HCT116 (cell line): Measurements from ENCODE around the gene LRRFIP1. TPM values are rescaled to one million over a fixed set of nuclear protein-coding genes. Genes with fewer than 3 reads are reported as not detected.

Source experiments
- ATAC-seq: fragments of 200-7000 bp; cut with Tn5 transposase; 2 replicates; pipeline ENCODE4 v1.9.1; 2020; ENCODE audit warnings: mild to moderate bottlenecking, moderate library complexity
- BruUV-seq: library from RNA; stranded (reverse); fragments of 400-500 nt; replicated peaks from 2 replicates; lab custom pipeline; 2021; lab: Mats Ljungman, UMichigan
- CTCF ChIA-PET: fragments of 300-600 bp; sonication (Branson Sonifier 250); formaldehyde crosslinking; loops from one replicate; lab custom pipeline; 2021; ENCODE audit warnings: antibody characterized with exemption; lab: Charles Lee
- POLR2A ChIA-PET: fragments of 300-600, 350-600 bp; sonication (Branson Sonifier 250); formaldehyde crosslinking; loops from one replicate; lab custom pipeline; 2021; ENCODE audit warnings: antibody characterized with exemption; lab: Charles Lee
- RAD21 ChIA-PET, 2 experiments: fragments of 300-600 bp; sonication (Branson Sonifier 250); formaldehyde crosslinking; loops; one replicate each; lab custom pipeline; 2023; ENCODE audit warnings: low total read pairs in 2 of 2; ENCODE audit not compliant: uncharacterized antibody in 2 of 2, unreplicated experiment in 2 of 2, low non-redundant PET in 1 of 2; lab: Charles Lee
- DNase-seq: peaks from one replicate; pipeline ENCODE4 v3.0.0-alpha.2; 2010; ENCODE audit warnings: low read depth, low spot score
- H2AFZ ChIP-seq: fragments of 200-600 bp; shearing (Covaris generic), sonication (generic); 2 replicates; pipeline ENCODE4 v1.6.1; 2017; ENCODE audit warnings: low read depth, mixed run types, mixed read lengths, antibody characterized with exemption, low read length; ENCODE audit not compliant: poor library complexity, severe bottlenecking
- H3K27ac ChIP-seq: 2 replicates; pipeline ENCODE4 v1.5.1; 2012; ENCODE audit warnings: low read depth, low read length
- H3K27me3 ChIP-seq: fragments of 200-600 bp; sonication (generic); 2 replicates; pipeline ENCODE4 v1.6.1; 2016; ENCODE audit warnings: mixed run types, low read length, mixed read lengths; ENCODE audit not compliant: insufficient read depth
- H3K36me3 ChIP-seq, 2 experiments: fragments of 200-500 bp in 1 of 2; fragments of 200-600 bp in 1 of 2; sonication (Bioruptor generic) in 1 of 2; sonication (generic) in 1 of 2; 2 replicates each; pipeline versions ENCODE4 v1.5.1 to v1.6.1; 2014 to 2016; ENCODE audit warnings: low read length in 2 of 2, inconsistent platforms in 1 of 2, mixed read lengths in 1 of 2, mixed run types in 1 of 2; ENCODE audit not compliant: insufficient read depth in 2 of 2, control insufficient read depth in 1 of 2
- H3K4me1 ChIP-seq, 2 experiments: fragments of 200-600 bp in 1 of 2; sonication (generic) in 1 of 2; 2 replicates each; pipeline versions ENCODE4 v1.5.1 to v1.6.1; 2012 to 2017; ENCODE audit warnings: low read length in 2 of 2, inconsistent platforms in 1 of 2, mild to moderate bottlenecking in 1 of 2, mixed read lengths in 1 of 2, mixed run types in 1 of 2, moderate library complexity in 1 of 2; ENCODE audit not compliant: insufficient read depth in 2 of 2, control insufficient read depth in 1 of 2
- H3K4me2 ChIP-seq: fragments of 200-600 bp; sonication (generic); 2 replicates; pipeline ENCODE4 v1.6.1; 2017; ENCODE audit warnings: mixed run types, low read length, mixed read lengths
- H3K4me3 ChIP-seq, 2 experiments: fragments of 200-600 bp in 1 of 2; sonication (generic) in 1 of 2; replicated peaks in 1 of 2; 2 replicates each; pipeline ENCODE4 v1.5.1; 2011 to 2016; ENCODE audit warnings: low read length in 2 of 2, control low read depth in 1 of 2, low read depth in 1 of 2, mild to moderate bottlenecking in 1 of 2, mixed read lengths in 1 of 2, mixed run types in 1 of 2
- H3K79me2 ChIP-seq: fragments of 200-600 bp; sonication (generic); 2 replicates; pipeline ENCODE4 v1.6.1; 2017; ENCODE audit warnings: mild to moderate bottlenecking, mixed run types, low read length, moderate library complexity, mixed read lengths; ENCODE audit not compliant: insufficient read depth
- H3K9ac ChIP-seq: fragments of 200-600 bp; sonication (generic); 2 replicates; pipeline ENCODE4 v1.6.1; 2016; ENCODE audit warnings: low read length, mixed read lengths
- H3K9me2 ChIP-seq: fragments of 200-600 bp; sonication (generic), shearing (Covaris generic); 2 replicates; pipeline ENCODE4 v1.6.1; 2017; ENCODE audit warnings: mixed run types, mild to moderate bottlenecking, moderate library complexity; ENCODE audit not compliant: insufficient read depth
- H3K9me3 ChIP-seq, 2 experiments: fragments of 200-500 bp in 1 of 2; fragments of 200-600 bp in 1 of 2; sonication (Bioruptor generic) in 1 of 2; sonication (generic) in 1 of 2; 2 replicates each; pipeline ENCODE4 v1.6.1; 2014 to 2017; ENCODE audit warnings: low read length in 2 of 2, mixed read lengths in 2 of 2, inconsistent platforms in 1 of 2, low read depth in 1 of 2, mild to moderate bottlenecking in 1 of 2, mixed run types in 1 of 2, moderate library complexity in 1 of 2; ENCODE audit not compliant: control insufficient read depth in 1 of 2, insufficient read depth in 1 of 2
- H4K20me1 ChIP-seq: fragments of 200-600 bp; sonication (generic), shearing (Covaris generic); 2 replicates; pipeline ENCODE4 v1.6.1; 2017; ENCODE audit warnings: mixed run types, mild to moderate bottlenecking, moderate library complexity; ENCODE audit not compliant: insufficient read depth
- CBX3 ChIP-seq: IDR thresholded peaks from 2 replicates; pipeline ENCODE4 v1.6.1; 2012; ENCODE audit warnings: low read depth
- CEBPB ChIP-seq: IDR thresholded peaks from 2 replicates; pipeline ENCODE4 v1.6.1; 2012; ENCODE audit warnings: low read depth
- EGR1 ChIP-seq: IDR thresholded peaks from 2 replicates; pipeline ENCODE4 v1.6.1; 2012; ENCODE audit warnings: low read depth
- ELF1 ChIP-seq: IDR thresholded peaks from 2 replicates; pipeline ENCODE4 v1.6.1; 2012; ENCODE audit warnings: low read depth, borderline replicate concordance
- EZH2 ChIP-seq: fragments of 200-600 bp; sonication (generic); IDR thresholded peaks from 2 replicates; pipeline ENCODE4 v1.6.1; 2017; ENCODE audit warnings: antibody characterized with exemption, mixed run types
- EZH2phosphoT487 ChIP-seq: fragments of 200-600 bp; IDR thresholded peaks from 2 replicates; pipeline ENCODE4 v1.6.1; 2018; ENCODE audit warnings: antibody characterized with exemption, borderline replicate concordance
- MAX ChIP-seq: IDR thresholded peaks from 2 replicates; pipeline ENCODE4 v1.6.1; 2012
- POLR2AphosphoS5 ChIP-seq: IDR thresholded peaks from 2 replicates; pipeline ENCODE4 v1.6.1; 2011; ENCODE audit warnings: mild to moderate bottlenecking, low read depth, low read length, moderate library complexity
- RAD21 ChIP-seq: IDR thresholded peaks from 2 replicates; pipeline ENCODE4 v1.6.1; 2012; ENCODE audit warnings: low read depth, mild to moderate bottlenecking
- SP1 ChIP-seq: IDR thresholded peaks from 2 replicates; pipeline ENCODE4 v1.6.1; 2012; ENCODE audit warnings: low read depth
- TCF7L2 ChIP-seq: IDR thresholded peaks from 2 replicates; pipeline ENCODE4 v1.7.0; 2011; ENCODE audit warnings: borderline replicate concordance, inconsistent platforms; ENCODE audit not compliant: insufficient read depth, insufficient read length; ENCODE audit errors: extremely low read depth
- YY1 ChIP-seq: IDR thresholded peaks from 2 replicates; pipeline ENCODE4 v1.6.1; 2011; ENCODE audit warnings: low read length, low read depth, moderate library complexity, mild to moderate bottlenecking; ENCODE audit not compliant: insufficient replicate concordance; ENCODE audit errors: extremely low read depth
- ZBTB33 ChIP-seq: IDR thresholded peaks from 2 replicates; pipeline ENCODE4 v1.6.1; 2011; ENCODE audit warnings: mild to moderate bottlenecking, low read length, moderate library complexity; ENCODE audit not compliant: insufficient replicate concordance; ENCODE audit errors: extremely low read depth
- ZNF274 ChIP-seq: fragments of 200-500 bp; sonication (Bioruptor generic); IDR thresholded peaks from 2 replicates; pipeline ENCODE4 v1.6.1; 2014; ENCODE audit warnings: mild to moderate bottlenecking, low read depth, low read length, inconsistent platforms
- intact Hi-C: fragments of 100-400 bp; cut with micrococcal nuclease; formaldehyde crosslinking; loops from 2 replicates; pipeline ENCODE4 v1.10.0; 2022
- total RNA-seq: library from RNA; stranded (reverse); gene quantifications from one replicate; pipeline ENCODE4 v1.2.1, GENCODE V29; 2021; ENCODE audit not compliant: unreplicated experiment

The LRRFIP1 gene
- total RNA-seq, 1 experiment from 2014 or later = 76.9 TPM

GRCh38 chr2:237680702-237681478 is 53.5 kb downstream of the LRRFIP1 start:
- intact Hi-C loops = no loop called here
- ATAC-seq = no peak

GRCh38 chr2:237682151-237682550 is 54.8 kb downstream of the LRRFIP1 start:
- no peak overlapping the region for H3K4me3 ChIP-seq
- no peak overlapping the region for H3K9ac ChIP-seq
- no peak overlapping the region for H3K27ac ChIP-seq
- H3K9me2 ChIP-seq = no peaks in the 10 kb centered on the region
- TF ChIP-seq CEBPB (no peak), EZH2 (no peak), EGR1 (no peak), ZNF274 (no peak), SP1 (no peak), YY1 (no peak), ELF1 (no peak), POLR2AphosphoS5 (no peak), TCF7L2 (no peak), EZH2phosphoT487 (no peak), CBX3 (no peak), ZBTB33 (no peak), MAX (no peak)
- BruUV-seq = no TSS peak
- H2AFZ ChIP-seq = peak overlapping the region; percentile 70
- 0 out of 2 replicates have a peak overlapping the region, but pooled peaks have one; percentile 74 for H3K4me2 ChIP-seq
- no peaks in the 10 kb centered on the region for H4K20me1 ChIP-seq
- ChIA-PET RAD21 (no interaction called here), POLR2A (no interaction called here), CTCF (interaction anchor here (1.9 kb wide), 1 partner anchor 10 kb away, joined by 13 read pairs; no protein-coding TSS in a partner anchor)
- no peaks in the 10 kb centered on the region for H3K9me3 ChIP-seq
- H3K36me3 ChIP-seq = no peaks in the 10 kb centered on the region
- intact Hi-C loops = no loop called here
- no peaks in the 10 kb centered on the region for H3K27me3 ChIP-seq
- no peak for DNase-seq
- H3K79me2 ChIP-seq = no peaks in the 10 kb centered on the region
- H3K4me1 ChIP-seq = peaks cover 15 to 16% of the 10 kb centered on the region in 2 experiments
- no peak for ATAC-seq

More at GRCh38 chr2:237680702-237681478, 53.5 kb downstream of the LRRFIP1 start:
- POLR2A ChIA-PET = no interaction called here
- Histone ChIP-seq H3K79me2 (no peaks in the 10 kb centered on the region), H3K27me3 (no peaks in the 10 kb centered on the region), H3K4me3 (no peak overlapping the region)
- no peak for TF ChIP-seq TCF7L2
- TF ChIP-seq MAX = no peak
- no peak for TF ChIP-seq EGR1
- no peak for TF ChIP-seq SP1
- TF ChIP-seq CBX3 = no peak
- TF ChIP-seq RAD21 = no peak
- TF ChIP-seq, all 23 proteins: peak for 0
- Histone ChIP-seq H3K9me3 (no peaks in the 10 kb centered on the region), H3K9ac (no peak overlapping the region), H3K4me1 (peaks cover 15 to 16% of the 10 kb centered on the region in 2 experiments), H3K4me2 (no peak overlapping the region), H3K36me3 (no peaks in the 10 kb centered on the region), H4K20me1 (no peaks in the 10 kb centered on the region), H3K27ac (no peak overlapping the region), H2AFZ (no peak overlapping the region), H3K9me2 (no peaks in the 10 kb centered on the region)
- DNase-seq = no peak
- ChIA-PET RAD21 (no interaction called here), CTCF (no interaction called here)
- no TSS peak for BruUV-seq
